Measurements from ENCODE around the gene BASP1. TPM values are rescaled to one million over a fixed set of nuclear protein-coding genes. Genes with fewer than 3 reads are reported as not detected.
"Not testable (repeated sequence)": the region's sequence is repeated elsewhere in the genome, so short reads cannot be mapped to it uniquely, and the experiment has no call there.

The BASP1 gene
- total RNA-seq, 2 experiments from 2014 or later, result 0.66 to 0.85 TPM

DNA sequence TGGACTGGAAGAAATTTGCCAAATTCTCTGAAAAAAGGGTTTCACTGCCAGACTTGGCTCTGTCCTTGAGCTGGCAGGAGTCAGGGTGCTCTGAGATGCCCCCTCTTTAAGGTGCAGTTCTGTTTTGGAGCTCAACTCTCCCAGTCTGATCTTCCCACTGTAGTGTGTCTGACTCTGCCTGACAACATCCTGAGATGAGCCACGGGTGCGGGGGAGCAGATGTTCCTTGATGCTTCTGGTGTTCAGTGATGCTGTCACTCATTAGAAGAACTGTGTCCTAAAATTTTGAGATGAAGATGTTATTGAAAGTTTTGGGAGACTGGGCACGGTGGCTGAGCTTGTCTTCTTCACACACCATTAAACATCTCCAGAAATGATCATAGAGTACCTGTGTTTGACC, 78.2 kb downstream of the BASP1 start:
- H3K9me3 Mint-ChIP-seq, result peaks cover 2% of the 10 kb centered on the region
- H3K4me3 Mint-ChIP-seq, result no peak overlapping the region
- no peak for DNase-seq
- H3K36me3 Mint-ChIP-seq, result no peaks in the 10 kb centered on the region
- H3K4me1 Mint-ChIP-seq, result no peaks in the 10 kb centered on the region
- no peaks in the 10 kb centered on the region for H3K27me3 Mint-ChIP-seq
- no peak overlapping the region for H3K27ac Mint-ChIP-seq

DNA sequence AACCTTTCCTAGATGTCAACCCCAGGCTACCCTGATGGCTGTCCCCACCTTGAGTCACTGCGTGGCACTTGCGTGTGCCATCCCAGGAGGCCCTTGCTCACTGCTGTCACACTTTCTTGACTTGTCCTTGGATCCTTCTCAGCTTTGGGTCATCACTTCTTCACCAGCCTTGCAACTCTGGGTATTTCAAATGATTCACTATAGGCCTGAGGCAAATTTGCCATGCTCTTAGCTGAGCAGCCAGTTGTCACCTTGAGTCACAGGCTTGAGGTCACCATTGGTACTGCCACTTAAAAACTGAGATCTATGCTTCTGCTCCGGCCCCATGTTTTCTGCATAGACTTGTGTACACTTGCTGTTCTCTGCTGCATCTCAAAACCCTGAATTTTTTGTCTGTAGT, 84.7 kb downstream of the BASP1 start:
- Mint-ChIP-seq H3K9me3 (no peaks in the 10 kb centered on the region), H3K4me1 (no peaks in the 10 kb centered on the region), H3K27ac (no peak overlapping the region)

DNA sequence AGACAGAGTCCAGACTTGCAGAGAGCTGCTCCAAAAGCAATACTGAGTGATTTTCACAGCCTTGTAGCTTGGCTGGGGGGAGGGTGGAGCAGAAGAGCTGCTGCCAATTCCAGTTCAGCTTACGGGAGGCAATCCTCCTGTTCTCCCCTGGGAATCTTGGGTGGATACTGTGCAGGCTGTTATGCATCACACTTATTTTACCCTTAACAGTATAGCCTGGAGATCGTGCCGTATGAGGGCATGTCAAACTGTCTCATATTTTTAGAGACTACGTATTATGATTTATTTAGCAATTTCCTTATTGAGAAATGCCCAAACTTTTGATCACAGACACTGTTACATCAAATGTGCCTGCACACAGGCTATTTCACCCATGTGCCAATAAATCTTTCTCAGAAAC, 85.2 kb downstream of the BASP1 start:
- Mint-ChIP-seq H3K4me1 (no peaks in the 10 kb centered on the region), H3K36me3 (no peaks in the 10 kb centered on the region), H3K4me3 (no peak overlapping the region), H3K27me3 (no peaks in the 10 kb centered on the region), H3K27ac (no peak overlapping the region), H3K9me3 (no peaks in the 10 kb centered on the region)
- DNase-seq, result no peak

More for the DNA sequence above, 84.7 kb downstream of the BASP1 start:
- Mint-ChIP-seq H3K27me3 (no peaks in the 10 kb centered on the region), H3K36me3 (no peaks in the 10 kb centered on the region), H3K4me3 (no peak overlapping the region)
- no peak for DNase-seq

DNA sequence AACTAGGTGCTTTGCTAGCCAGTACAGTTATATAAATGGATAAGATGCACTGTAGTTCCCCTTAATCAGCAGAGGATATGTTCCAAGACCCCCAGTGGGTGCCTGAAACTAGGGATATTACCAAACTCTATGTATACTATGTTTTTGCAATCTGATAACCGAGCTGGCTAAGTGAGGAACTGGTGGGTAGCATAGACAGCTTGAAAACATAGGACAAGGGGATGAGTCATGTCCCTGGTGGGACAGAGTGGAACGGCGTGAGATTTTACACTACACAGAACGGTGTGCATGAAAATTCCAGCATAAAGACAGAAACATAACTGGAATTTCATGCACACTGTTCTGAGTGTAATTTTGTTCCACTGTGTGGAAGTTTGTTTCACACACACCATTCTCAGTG, 86.9 kb downstream of the BASP1 start:
- Mint-ChIP-seq H3K9me3 (no peaks in the 10 kb centered on the region), H3K36me3 (no peaks in the 10 kb centered on the region), H3K4me3 (no peak overlapping the region), H3K27ac (no peak overlapping the region), H3K4me1 (no peaks in the 10 kb centered on the region), H3K27me3 (no peaks in the 10 kb centered on the region)
- DNase-seq, result no peak

DNA sequence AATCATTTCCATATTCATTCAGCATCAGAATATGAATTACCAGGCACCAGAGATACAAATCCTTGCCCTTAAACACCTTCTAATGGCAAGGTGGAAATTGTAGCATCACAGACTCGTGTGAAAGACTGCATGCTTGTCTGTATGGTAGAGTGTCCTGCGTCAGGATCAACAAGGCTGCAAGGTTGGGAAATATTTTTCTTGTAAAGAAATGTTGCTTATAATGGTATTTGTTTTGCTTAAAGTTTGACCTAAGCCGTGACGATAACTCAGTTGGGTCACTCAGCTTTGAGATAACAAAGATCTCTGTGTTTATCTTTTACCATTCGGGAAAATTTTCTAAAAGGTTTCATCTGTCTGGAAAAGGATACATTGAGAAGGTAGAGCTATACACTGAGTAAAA, 87.6 kb downstream of the BASP1 start:
- no peaks in the 10 kb centered on the region for H3K4me1 Mint-ChIP-seq
- no peaks in the 10 kb centered on the region for H3K36me3 Mint-ChIP-seq
- H3K27me3 Mint-ChIP-seq, result no peaks in the 10 kb centered on the region
- no peak for DNase-seq
- H3K4me3 Mint-ChIP-seq, result no peak overlapping the region
- no peak overlapping the region for H3K27ac Mint-ChIP-seq
- no peaks in the 10 kb centered on the region for H3K9me3 Mint-ChIP-seq

DNA sequence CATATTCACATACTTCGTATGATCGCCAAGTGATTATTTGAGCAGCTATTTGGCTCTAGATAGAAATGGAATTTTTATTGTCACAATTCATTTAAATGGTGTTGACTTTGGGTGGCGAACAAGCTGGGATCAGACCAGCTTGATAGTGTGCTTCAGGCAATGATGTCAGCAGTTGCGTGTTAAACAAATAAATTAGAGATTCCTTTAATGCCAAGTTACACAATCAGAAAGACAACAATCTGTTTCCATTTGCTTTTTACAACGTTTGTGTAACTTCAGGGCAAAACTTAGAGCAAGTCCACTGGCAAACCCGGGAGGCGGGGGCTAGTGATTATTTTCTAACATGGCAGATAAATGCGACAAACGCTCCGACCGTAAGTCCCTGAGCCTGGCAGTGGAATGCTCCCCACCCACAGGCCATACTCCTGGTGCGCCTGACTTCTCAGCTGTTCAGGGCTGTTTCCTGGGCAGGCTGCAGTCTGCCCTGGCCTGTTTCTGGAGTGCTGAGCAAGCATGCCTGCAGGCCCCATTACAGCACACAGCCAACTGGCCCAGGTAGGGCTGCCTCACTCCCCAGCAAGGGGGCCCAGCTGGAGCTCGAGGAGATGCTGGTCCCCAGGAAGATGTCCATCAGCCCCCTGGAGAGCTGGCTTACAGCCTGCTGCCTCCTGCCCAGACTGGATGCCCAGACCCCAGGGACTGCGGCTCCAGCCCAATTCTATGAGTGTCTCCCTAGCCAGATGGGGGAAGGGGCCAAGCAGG, 88.7 kb downstream of the BASP1 start:
- H3K27ac Mint-ChIP-seq, result no peak overlapping the region
- no peaks in the 10 kb centered on the region for H3K27me3 Mint-ChIP-seq
- H3K9me3 Mint-ChIP-seq, result no peaks in the 10 kb centered on the region
- no peak for DNase-seq
- H3K4me3 Mint-ChIP-seq, result no peak overlapping the region
- H3K4me1 Mint-ChIP-seq, result no peaks in the 10 kb centered on the region
- H3K36me3 Mint-ChIP-seq, result no peaks in the 10 kb centered on the region

DNA sequence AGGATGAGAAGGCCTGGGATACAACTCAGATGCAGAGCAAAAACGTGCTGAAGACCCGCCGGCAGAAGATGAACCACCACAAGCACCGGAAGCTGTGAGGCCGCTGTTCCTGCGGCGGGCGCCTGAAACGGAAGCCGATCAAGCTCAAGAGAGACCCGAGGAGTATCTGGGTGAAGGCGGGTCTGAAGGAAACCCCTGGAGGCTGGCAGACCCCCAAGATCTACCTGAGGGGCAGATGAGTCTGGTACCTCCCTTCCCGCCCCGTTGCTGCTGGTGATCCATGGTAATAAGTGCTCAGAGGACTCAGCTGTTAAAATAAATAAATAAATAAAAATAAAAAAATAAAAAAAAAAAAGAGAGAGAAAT, 89.3 kb downstream of the BASP1 start:
- H3K9me3 Mint-ChIP-seq, result no peaks in the 10 kb centered on the region
- H3K27ac Mint-ChIP-seq, result no peak overlapping the region
- no peak for DNase-seq
- H3K4me1 Mint-ChIP-seq, result no peaks in the 10 kb centered on the region
- H3K27me3 Mint-ChIP-seq, result no peaks in the 10 kb centered on the region
- no peak overlapping the region for H3K4me3 Mint-ChIP-seq
- no peaks in the 10 kb centered on the region for H3K36me3 Mint-ChIP-seq

DNA sequence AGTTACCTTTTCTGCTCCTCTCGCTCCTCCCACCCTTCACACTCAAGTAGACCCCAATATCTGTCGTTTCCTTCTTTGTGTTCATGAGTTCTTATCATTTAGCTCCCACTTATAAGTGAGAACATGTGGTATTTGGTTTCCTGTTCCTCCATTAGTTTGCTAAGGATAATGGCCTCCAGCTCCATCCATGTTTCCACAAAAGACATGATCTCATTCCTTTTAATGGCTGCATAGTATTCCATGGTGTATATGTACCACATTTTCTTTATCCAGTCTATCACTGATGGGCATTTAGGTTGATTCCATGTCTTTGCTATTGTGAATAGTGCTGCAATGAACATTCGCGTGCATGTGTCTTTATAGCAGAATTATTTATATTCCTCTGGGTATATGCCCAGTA, 90.0 kb downstream of the BASP1 start:
- not testable (repeated sequence) for H3K9me3 Mint-ChIP-seq, H3K36me3 Mint-ChIP-seq, H3K4me1 Mint-ChIP-seq, H3K4me3 Mint-ChIP-seq, H3K27ac Mint-ChIP-seq, DNase-seq, H3K27me3 Mint-ChIP-seq

DNA sequence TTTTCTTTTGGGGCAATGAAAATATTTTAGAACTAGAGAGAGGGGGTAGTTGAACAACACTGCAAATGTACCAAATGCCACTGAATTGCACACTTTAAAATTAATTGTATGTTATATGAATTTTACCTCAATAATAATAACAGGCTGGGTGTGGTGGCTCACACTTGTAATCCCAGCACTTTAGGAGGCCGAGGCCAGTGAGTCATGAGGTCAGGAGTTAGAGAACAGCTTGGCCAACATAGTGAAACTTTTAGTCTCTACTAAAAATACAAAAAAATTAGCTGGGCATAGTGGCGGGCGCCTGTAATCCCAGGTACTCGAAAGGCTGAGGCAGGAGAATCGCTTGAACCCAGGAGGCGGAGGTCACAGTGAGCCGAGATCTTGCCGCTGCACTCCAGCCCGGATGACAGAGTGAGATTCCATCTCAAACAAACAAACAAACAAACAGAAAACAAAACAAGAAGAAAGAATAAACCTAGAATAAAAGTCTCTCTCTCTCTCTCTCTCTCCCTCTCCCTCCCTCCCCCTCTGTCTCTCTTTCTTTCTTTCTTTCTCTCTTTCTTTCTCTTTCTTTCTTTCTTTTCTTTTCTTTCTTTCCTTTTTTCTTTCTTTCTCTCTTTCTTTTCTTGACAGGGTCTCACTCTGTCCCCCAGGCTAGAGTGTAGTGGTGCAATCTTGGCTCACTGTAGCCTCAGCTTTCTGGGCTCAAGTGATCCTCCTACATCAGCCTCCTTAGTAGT, 91.1 kb downstream of the BASP1 start:
- no peaks in the 10 kb centered on the region for H3K36me3 Mint-ChIP-seq

DNA sequence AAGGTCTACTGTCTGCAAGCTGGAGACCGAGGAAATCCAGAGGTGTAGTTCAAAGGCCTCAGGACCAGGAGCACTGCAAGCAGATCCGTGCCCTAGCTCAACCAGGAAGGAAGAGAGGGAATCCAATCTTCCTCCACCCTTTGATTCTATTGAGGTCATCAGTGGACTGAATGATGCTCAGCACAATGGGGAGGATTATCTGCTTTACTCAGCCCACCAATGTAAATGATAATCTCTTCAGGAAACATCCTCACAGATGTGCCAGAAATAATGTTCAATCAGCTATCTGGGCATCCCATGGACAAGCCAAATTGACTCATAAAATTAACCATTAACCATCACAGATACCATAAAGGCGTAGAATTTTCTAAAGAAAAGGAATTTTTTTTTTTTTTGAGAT, 92.0 kb downstream of the BASP1 start:
- Mint-ChIP-seq H3K36me3 (no peaks in the 10 kb centered on the region), H3K27me3 (no peaks in the 10 kb centered on the region), H3K9me3 (no peaks in the 10 kb centered on the region), H3K4me1 (no peaks in the 10 kb centered on the region), H3K4me3 (no peak overlapping the region), H3K27ac (no peak overlapping the region)
- DNase-seq, result no peak

More for the DNA sequence above, 91.1 kb downstream of the BASP1 start:
- no peak for DNase-seq
- Mint-ChIP-seq H3K4me1 (no peaks in the 10 kb centered on the region), H3K4me3 (no peak overlapping the region), H3K27me3 (no peaks in the 10 kb centered on the region), H3K27ac (no peak overlapping the region), H3K9me3 (no peaks in the 10 kb centered on the region)

DNA sequence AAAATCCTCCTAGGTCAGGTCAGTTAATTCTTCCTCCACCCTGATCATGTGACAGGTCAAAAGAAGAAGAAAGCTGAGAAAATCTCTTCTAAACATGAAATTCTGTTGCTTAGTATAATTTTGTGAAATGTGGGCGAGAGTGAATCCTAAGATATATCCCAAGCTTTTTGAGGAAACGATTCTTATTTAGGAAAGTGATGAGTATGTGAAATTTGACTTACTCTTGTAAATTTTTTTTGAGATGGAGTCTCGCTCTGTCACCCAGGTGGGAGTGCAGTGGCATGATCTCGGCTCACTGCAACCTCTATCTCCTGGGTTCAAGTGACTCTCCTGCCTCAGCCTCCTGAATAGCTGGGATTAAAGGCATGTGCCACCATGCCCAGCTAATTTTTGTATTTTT, 93.1 kb downstream of the BASP1 start:
- not testable (repeated sequence) for H3K4me3 Mint-ChIP-seq, DNase-seq, H3K4me1 Mint-ChIP-seq, H3K27me3 Mint-ChIP-seq, H3K36me3 Mint-ChIP-seq, H3K27ac Mint-ChIP-seq, H3K9me3 Mint-ChIP-seq

DNA sequence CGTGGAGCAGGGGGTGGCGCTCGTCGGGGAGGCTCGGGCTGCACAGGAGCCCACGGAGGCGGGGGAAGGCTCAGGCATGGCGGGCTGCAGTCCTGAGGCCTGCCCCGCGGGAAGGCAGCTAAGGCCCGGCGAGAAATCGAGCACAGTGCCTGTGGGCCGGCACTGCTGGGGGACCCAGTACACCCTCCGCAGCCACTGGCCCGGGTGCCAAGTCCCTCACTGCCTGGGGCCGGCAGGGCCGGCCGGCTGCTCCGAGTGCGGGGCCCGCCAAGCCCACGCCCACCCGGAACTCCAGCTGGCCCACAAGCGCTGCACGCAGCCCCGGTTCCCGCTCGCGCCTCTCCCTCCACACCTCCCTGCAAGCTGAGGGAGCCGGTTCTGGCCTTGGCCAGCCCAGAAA, 94.4 kb downstream of the BASP1 start:
- not testable (repeated sequence) for H3K9me3 Mint-ChIP-seq, H3K4me1 Mint-ChIP-seq, H3K4me3 Mint-ChIP-seq, DNase-seq, H3K27me3 Mint-ChIP-seq, H3K36me3 Mint-ChIP-seq, H3K27ac Mint-ChIP-seq

DNA sequence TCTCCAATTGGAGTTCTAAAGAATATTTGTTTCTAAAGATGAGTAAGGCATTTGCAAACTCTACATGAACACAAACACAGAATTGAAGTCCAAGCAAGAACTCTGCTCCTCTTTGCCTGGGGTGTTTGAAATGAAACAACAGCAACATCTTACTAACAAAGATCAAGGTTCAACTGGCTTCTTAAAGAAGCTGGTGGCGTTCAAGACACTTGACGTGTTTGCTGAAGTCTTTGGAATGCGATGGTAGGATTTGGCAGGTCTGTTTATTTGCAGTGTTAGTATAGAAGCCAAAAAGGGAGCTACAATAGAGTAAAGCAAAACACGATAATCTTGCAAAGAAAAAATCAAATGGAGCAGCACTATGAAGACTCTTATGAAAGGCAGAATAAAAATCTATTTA, 94.9 kb downstream of the BASP1 start:
- H3K4me3 Mint-ChIP-seq, result no peak overlapping the region
- peaks cover 3% of the 10 kb centered on the region for H3K9me3 Mint-ChIP-seq
- no peaks in the 10 kb centered on the region for H3K36me3 Mint-ChIP-seq
- no peaks in the 10 kb centered on the region for H3K4me1 Mint-ChIP-seq
- no peak for DNase-seq
- H3K27ac Mint-ChIP-seq, result no peak overlapping the region
- H3K27me3 Mint-ChIP-seq, result no peaks in the 10 kb centered on the region

DNA sequence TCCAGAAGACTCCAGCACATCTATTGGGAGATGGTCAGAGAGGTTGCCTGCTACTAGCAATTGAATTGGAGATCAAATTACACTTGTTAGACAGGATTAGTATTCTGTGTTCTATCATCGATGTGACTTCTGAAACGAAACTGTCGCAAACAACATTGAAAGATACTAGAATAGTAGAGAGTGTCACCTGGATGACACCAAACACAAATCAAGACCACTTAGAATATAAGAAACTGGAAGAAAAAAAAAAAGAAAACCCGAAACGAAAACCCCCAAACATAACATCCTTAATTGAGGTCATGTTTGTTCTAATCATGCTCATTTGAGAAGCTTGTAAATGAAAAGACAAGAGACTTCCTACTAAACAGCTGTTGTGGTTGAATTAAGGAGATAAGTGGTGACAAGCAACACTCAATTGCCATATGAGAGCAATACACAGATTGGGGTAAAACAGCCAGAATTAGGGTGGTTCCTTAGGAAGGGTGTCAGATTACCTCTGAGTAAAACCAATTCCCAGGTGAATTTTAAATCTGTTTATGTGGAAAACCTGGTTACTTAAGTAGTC, 97.6 kb downstream of the BASP1 start:
- no peaks in the 10 kb centered on the region for H3K27me3 Mint-ChIP-seq
- H3K4me1 Mint-ChIP-seq, result no peaks in the 10 kb centered on the region
- H3K27ac Mint-ChIP-seq, result no peak overlapping the region
- no peaks in the 10 kb centered on the region for H3K36me3 Mint-ChIP-seq
- no peak for DNase-seq
- H3K9me3 Mint-ChIP-seq, result peaks cover 3% of the 10 kb centered on the region
- no peak overlapping the region for H3K4me3 Mint-ChIP-seq

DNA sequence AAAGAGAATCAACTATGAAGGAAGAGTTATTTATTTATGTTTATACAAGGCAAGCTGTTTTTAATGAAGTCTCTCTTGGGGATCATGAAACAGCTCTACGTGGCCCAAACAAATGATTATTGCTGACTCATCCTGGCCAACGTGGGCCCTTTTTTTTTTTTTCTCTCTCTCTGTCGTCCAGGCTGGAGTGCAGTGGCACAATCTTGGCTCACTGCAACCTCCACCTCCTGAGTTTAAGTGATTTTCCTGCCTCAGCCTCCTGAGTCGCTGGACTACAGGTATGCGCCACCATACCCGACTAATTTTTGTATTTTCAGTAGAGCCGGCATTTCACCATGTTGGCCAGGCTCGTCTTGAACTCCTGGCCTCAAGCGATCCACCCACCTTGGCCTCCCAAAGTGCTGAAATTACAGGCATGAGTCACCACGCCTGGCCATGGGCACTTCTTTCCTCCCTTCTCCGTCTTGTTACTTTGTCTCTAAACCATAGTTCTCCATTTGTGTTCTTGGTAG, 98.3 kb downstream of the BASP1 start:
- H3K27me3 Mint-ChIP-seq, result no peaks in the 10 kb centered on the region
- H3K4me1 Mint-ChIP-seq, result no peaks in the 10 kb centered on the region
- no peak for DNase-seq
- H3K27ac Mint-ChIP-seq, result no peak overlapping the region
- H3K9me3 Mint-ChIP-seq, result peaks cover 3% of the 10 kb centered on the region
- no peaks in the 10 kb centered on the region for H3K36me3 Mint-ChIP-seq
- H3K4me3 Mint-ChIP-seq, result no peak overlapping the region
